ENCODE measurements around the gene AUTS2.

Gene AUTS2

GRCh38 chr7:70042533-70042932 is 444.3 kb downstream of the AUTS2 start:
- no peaks in the 10 kb centered on the region for H3K9me3 ChIP-seq (ENCODE audit: control insufficient read depth, insufficient read depth, low read depth, low read length)
- no peaks in the 10 kb centered on the region for H3K27me3 ChIP-seq (ENCODE audit: control insufficient read depth, insufficient read depth, low read length)
- peaks cover 9% of the 10 kb centered on the region; the same call in 1 of the 2 replicates for H3K4me1 ChIP-seq (ENCODE audit: control insufficient read depth, insufficient read depth, low read length)
- no peak overlapping the region for H3K4me3 ChIP-seq (ENCODE audit: low read depth, low read length)
- H3K27ac ChIP-seq (ENCODE audit: low read depth, low read length): no peak overlapping the region
- H3K9ac ChIP-seq (ENCODE audit: low read length): no peak overlapping the region
- no peaks in the 10 kb centered on the region for H3K36me3 ChIP-seq (ENCODE audit: control insufficient read depth, insufficient read depth, low read length)

- Histone ChIP-seq H3K4me1 (ENCODE audit: control insufficient read depth, insufficient read depth, low read length) (peaks cover 15% of the 10 kb centered on the region), H3K9me3 (ENCODE audit: control insufficient read depth, insufficient read depth, low read depth, low read length) (no peaks in the 10 kb centered on the region), H3K9ac (ENCODE audit: low read length) (no peak overlapping the region), H3K4me3 (ENCODE audit: low read depth, low read length) (no peak overlapping the region), H3K27me3 (ENCODE audit: control insufficient read depth, insufficient read depth, low read length) (no peaks in the 10 kb centered on the region), H3K36me3 (ENCODE audit: control insufficient read depth, insufficient read depth, low read length) (no peaks in the 10 kb centered on the region), H3K27ac (ENCODE audit: low read depth, low read length) (no peak overlapping the region)
Observed at GRCh38 chr7:70043015-70043538, 444.8 kb downstream of the AUTS2 start.

DNA sequence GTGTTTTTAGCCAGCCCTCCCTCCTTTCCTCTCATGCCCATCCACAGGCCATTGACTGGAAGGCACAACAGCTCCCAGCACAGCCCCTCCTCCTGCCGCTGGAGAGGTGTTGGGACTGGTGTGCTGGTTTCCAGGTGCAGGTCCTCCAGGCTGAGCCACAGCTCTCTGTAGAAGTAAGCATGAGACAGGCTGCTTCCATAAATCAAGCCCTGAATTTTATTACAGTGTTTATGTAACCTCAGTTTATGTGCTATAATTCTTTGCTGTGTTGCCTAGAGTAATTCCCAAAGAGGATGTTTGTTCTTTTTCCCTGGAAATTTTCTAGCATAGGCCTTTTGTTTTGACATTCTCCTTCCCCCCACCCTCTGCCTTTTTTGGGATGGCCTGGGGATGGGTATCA is 445.8 kb downstream of the AUTS2 start:
- Histone ChIP-seq H3K36me3 (ENCODE audit: control insufficient read depth, insufficient read depth, low read length) (no peaks in the 10 kb centered on the region), H3K4me1 (ENCODE audit: control insufficient read depth, insufficient read depth, low read length) (peaks cover 19% of the 10 kb centered on the region), H3K9me3 (ENCODE audit: control insufficient read depth, insufficient read depth, low read depth, low read length) (no peaks in the 10 kb centered on the region), H3K27ac (ENCODE audit: low read depth, low read length) (no peak overlapping the region), H3K9ac (ENCODE audit: low read length) (no peak overlapping the region), H3K4me3 (ENCODE audit: low read depth, low read length) (no peak overlapping the region), H3K27me3 (ENCODE audit: control insufficient read depth, insufficient read depth, low read length) (no peaks in the 10 kb centered on the region)

DNA sequence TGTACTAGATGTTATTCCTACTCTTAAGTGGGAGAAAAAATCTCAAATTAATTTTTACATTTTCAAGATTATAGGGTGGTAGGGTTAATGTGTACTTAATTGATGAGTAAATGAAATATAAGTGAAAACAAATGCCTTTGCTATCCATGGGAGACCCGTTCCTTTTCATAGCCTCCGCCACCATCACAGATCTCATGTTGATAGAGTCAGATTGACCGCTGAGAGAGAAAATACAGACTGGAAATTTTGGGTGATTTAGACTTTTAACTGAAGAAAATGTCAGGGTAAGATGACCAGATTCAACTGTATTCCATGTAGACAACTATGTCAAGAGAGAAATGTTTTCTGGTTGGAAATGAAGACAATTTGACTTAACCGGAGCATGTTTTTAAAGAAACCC is 446.2 kb downstream of the AUTS2 start:
- peaks cover 19% of the 10 kb centered on the region for H3K4me1 ChIP-seq (ENCODE audit: control insufficient read depth, insufficient read depth, low read length)
- H3K9ac ChIP-seq (ENCODE audit: low read length): no peak overlapping the region

DNA sequence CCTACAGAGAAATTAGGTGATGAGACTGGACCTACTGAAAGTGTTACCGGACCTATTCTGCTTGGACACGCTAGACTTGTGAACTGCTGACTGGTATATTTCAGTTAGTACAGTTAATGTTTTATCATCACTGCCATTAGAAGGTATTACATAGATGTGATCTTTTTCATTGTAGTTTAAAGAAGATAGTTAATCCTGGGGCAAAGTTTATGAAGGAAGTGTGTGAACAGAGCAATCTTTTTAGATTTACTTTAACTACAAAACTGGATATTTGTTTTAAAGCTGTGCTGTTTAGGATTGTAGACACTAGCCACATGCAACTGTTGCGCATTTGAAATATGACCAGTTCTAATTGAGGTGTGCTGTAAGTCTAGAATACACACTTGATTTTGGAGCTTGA is 446.7 kb downstream of the AUTS2 start:
- no peaks in the 10 kb centered on the region for H3K9me3 ChIP-seq (ENCODE audit: control insufficient read depth, insufficient read depth, low read depth, low read length)
- H3K4me1 ChIP-seq (ENCODE audit: control insufficient read depth, insufficient read depth, low read length): peaks cover 19% of the 10 kb centered on the region
- no peak overlapping the region for H3K4me3 ChIP-seq (ENCODE audit: low read depth, low read length)
- H3K27ac ChIP-seq (ENCODE audit: low read depth, low read length): no peak overlapping the region
- no peaks in the 10 kb centered on the region for H3K36me3 ChIP-seq (ENCODE audit: control insufficient read depth, insufficient read depth, low read length)
- no peak overlapping the region for H3K9ac ChIP-seq (ENCODE audit: low read length)
- H3K27me3 ChIP-seq (ENCODE audit: control insufficient read depth, insufficient read depth, low read length): no peaks in the 10 kb centered on the region

More for the DNA sequence above, 446.2 kb downstream of the AUTS2 start:
- Histone ChIP-seq H3K9me3 (ENCODE audit: control insufficient read depth, insufficient read depth, low read depth, low read length) (no peaks in the 10 kb centered on the region), H3K27me3 (ENCODE audit: control insufficient read depth, insufficient read depth, low read length) (no peaks in the 10 kb centered on the region), H3K27ac (ENCODE audit: low read depth, low read length) (no peak overlapping the region), H3K4me3 (ENCODE audit: low read depth, low read length) (no peak overlapping the region), H3K36me3 (ENCODE audit: control insufficient read depth, insufficient read depth, low read length) (no peaks in the 10 kb centered on the region)

DNA sequence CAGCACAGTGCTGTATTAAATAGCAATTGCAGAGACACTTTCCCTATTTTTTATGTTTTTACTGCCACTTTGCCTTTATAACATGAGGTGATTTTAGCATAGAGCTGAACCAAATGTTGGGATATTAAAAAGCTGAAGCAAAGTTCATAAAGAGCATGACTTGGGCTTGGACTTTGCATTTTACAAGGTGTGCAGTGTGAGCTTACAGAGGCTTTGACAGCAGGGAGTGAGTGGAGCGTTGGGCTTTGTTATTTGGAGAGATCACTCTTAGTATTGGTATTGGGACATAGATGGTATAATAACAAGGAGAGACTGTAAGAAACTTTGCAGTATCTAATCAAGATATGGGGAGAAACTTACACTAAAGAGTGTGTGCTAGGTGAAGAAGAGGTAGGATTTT is 449.1 kb downstream of the AUTS2 start:
- no peak overlapping the region for H3K27ac ChIP-seq (ENCODE audit: low read depth, low read length)
- no peaks in the 10 kb centered on the region for H3K9me3 ChIP-seq (ENCODE audit: control insufficient read depth, insufficient read depth, low read depth, low read length)
- no peak overlapping the region for H3K9ac ChIP-seq (ENCODE audit: low read length)
- H3K4me3 ChIP-seq (ENCODE audit: low read depth, low read length): no peak overlapping the region
- no peaks in the 10 kb centered on the region for H3K36me3 ChIP-seq (ENCODE audit: control insufficient read depth, insufficient read depth, low read length)
- no peaks in the 10 kb centered on the region for H3K27me3 ChIP-seq (ENCODE audit: control insufficient read depth, insufficient read depth, low read length)
- peaks cover 19% of the 10 kb centered on the region for H3K4me1 ChIP-seq (ENCODE audit: control insufficient read depth, insufficient read depth, low read length)

- Histone ChIP-seq H3K4me1 (ENCODE audit: control insufficient read depth, insufficient read depth, low read length) (peaks cover 19% of the 10 kb centered on the region), H3K9me3 (ENCODE audit: control insufficient read depth, insufficient read depth, low read depth, low read length) (no peaks in the 10 kb centered on the region), H3K27ac (ENCODE audit: low read depth, low read length) (no peak overlapping the region), H3K27me3 (ENCODE audit: control insufficient read depth, insufficient read depth, low read length) (no peaks in the 10 kb centered on the region), H3K4me3 (ENCODE audit: low read depth, low read length) (no peak overlapping the region), H3K9ac (ENCODE audit: low read length) (no peak overlapping the region), H3K36me3 (ENCODE audit: control insufficient read depth, insufficient read depth, low read length) (no peaks in the 10 kb centered on the region)
Observed at GRCh38 chr7:70047891-70048448, 449.7 kb downstream of the AUTS2 start.

GRCh38 chr7:70051726-70052125 is 453.5 kb downstream of the AUTS2 start:
- Histone ChIP-seq H3K9ac (ENCODE audit: low read length) (no peak overlapping the region), H3K27ac (ENCODE audit: low read depth, low read length) (no peak overlapping the region), H3K4me1 (ENCODE audit: control insufficient read depth, insufficient read depth, low read length) (peaks cover 11% of the 10 kb centered on the region), H3K9me3 (ENCODE audit: control insufficient read depth, insufficient read depth, low read depth, low read length) (no peaks in the 10 kb centered on the region), H3K36me3 (ENCODE audit: control insufficient read depth, insufficient read depth, low read length) (no peaks in the 10 kb centered on the region), H3K4me3 (ENCODE audit: low read depth, low read length) (no peak overlapping the region), H3K27me3 (ENCODE audit: control insufficient read depth, insufficient read depth, low read length) (no peaks in the 10 kb centered on the region)

- Histone ChIP-seq H3K36me3 (ENCODE audit: control insufficient read depth, insufficient read depth, low read length) (no peaks in the 10 kb centered on the region), H3K27ac (ENCODE audit: low read depth, low read length) (no peak overlapping the region), H3K4me1 (ENCODE audit: control insufficient read depth, insufficient read depth, low read length) (peaks cover 8% of the 10 kb centered on the region), H3K9ac (ENCODE audit: low read length) (no peak overlapping the region), H3K9me3 (ENCODE audit: control insufficient read depth, insufficient read depth, low read depth, low read length) (no peaks in the 10 kb centered on the region), H3K27me3 (ENCODE audit: control insufficient read depth, insufficient read depth, low read length) (no peaks in the 10 kb centered on the region), H3K4me3 (ENCODE audit: low read depth, low read length) (no peak overlapping the region)
Observed at GRCh38 chr7:70052691-70053090, 454.4 kb downstream of the AUTS2 start.

DNA sequence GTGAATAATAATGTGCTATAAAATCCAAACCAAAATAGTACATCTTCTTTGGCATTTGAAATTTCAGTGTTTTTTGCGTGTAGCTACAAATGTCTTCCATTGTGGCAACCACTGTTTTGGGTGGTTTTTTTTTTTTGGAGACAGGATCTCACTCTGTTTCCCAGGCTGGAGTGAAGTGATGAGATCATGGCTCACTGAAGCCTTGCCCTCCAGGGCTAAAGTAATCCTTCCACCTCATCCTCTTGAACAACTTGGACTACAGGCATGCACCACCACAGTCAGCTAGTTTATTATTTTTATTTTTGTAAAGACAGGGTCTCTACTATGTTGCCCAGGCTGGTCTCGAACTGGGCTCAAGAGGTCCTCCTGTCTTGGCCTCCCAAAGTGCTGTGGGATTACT is 455.1 kb downstream of the AUTS2 start:
- Histone ChIP-seq H3K27me3 (ENCODE audit: control insufficient read depth, insufficient read depth, low read length) (no peaks in the 10 kb centered on the region), H3K36me3 (ENCODE audit: control insufficient read depth, insufficient read depth, low read length) (no peaks in the 10 kb centered on the region), H3K9me3 (ENCODE audit: control insufficient read depth, insufficient read depth, low read depth, low read length) (no peaks in the 10 kb centered on the region), H3K4me1 (ENCODE audit: control insufficient read depth, insufficient read depth, low read length) (peaks cover under 1% of the 10 kb centered on the region), H3K9ac (ENCODE audit: low read length) (no peak overlapping the region), H3K27ac (ENCODE audit: low read depth, low read length) (no peak overlapping the region), H3K4me3 (ENCODE audit: low read depth, low read length) (no peak overlapping the region)

DNA sequence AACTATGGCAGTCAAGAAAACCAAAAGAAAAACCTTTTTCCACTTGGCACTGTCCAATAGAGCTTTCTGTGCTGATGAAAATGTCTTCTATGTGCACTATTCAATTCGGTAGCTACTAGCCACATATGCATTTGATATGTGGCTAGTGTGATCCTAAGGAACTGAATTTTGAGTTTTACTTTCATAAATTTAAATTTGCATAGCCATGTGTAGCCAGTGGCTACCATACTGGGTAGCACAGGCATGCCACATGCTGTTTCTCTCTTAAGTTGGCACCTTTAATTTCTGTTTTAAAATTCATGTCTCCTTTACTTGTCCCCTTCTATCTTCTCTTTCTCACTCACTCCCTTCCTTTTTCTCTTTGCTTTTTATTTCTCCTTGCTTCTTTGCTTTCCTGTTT is 455.7 kb downstream of the AUTS2 start:
- Histone ChIP-seq H3K27ac (ENCODE audit: low read depth, low read length) (no peak overlapping the region), H3K4me3 (ENCODE audit: low read depth, low read length) (no peak overlapping the region), H3K9ac (ENCODE audit: low read length) (no peak overlapping the region), H3K27me3 (ENCODE audit: control insufficient read depth, insufficient read depth, low read length) (no peaks in the 10 kb centered on the region), H3K9me3 (ENCODE audit: control insufficient read depth, insufficient read depth, low read depth, low read length) (no peaks in the 10 kb centered on the region), H3K36me3 (ENCODE audit: control insufficient read depth, insufficient read depth, low read length) (no peaks in the 10 kb centered on the region), H3K4me1 (ENCODE audit: control insufficient read depth, insufficient read depth, low read length) (no peaks in the 10 kb centered on the region)
